DMS79 treated with DMSO at 0.1 percent for 48 hours (cell line): ENCODE data around the gene NIPAL4.

ENCODE experiments used
- DNase-seq: peaks from one replicate; lab custom pipeline; 2025; lab: John Stamatoyannopoulos, UW

Gene NIPAL4

DNA sequence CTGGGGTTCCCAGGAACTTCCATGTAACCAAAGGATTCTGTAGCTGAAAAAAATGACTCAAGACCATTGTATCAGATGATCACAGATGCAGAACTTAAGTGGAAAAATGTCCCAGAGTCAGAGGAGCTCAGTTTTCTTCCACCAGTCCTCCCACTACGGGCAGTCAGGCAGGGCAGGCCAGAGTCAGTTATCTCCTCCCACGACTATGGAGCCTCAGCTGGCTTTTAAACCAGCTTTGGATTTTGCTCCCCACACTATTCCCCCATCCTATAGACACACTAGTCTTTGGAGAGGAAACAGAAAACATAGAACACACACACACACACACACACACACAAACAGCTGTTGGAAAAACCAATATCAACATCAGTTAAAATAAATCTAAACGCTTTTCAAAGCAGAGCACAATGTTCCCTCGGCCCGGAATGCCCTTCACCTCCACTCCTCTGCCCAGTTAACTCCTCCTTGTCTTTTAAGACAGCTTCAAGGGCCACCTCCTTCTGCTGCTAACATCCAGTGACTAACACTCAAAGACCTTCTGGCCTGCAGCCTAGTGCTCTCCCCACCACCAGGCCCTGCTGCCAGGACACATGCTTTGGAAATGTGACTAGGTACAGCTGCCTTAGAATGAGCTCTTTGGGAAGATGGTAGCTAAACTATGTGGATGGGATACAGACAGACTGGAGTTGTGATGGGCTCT is 56.8 kb downstream of the NIPAL4 start:
- DNase-seq: no peak

GRCh38 chr5:157518963-157519362 is 59.0 kb downstream of the NIPAL4 start:
- DNase-seq: no peak

DNA sequence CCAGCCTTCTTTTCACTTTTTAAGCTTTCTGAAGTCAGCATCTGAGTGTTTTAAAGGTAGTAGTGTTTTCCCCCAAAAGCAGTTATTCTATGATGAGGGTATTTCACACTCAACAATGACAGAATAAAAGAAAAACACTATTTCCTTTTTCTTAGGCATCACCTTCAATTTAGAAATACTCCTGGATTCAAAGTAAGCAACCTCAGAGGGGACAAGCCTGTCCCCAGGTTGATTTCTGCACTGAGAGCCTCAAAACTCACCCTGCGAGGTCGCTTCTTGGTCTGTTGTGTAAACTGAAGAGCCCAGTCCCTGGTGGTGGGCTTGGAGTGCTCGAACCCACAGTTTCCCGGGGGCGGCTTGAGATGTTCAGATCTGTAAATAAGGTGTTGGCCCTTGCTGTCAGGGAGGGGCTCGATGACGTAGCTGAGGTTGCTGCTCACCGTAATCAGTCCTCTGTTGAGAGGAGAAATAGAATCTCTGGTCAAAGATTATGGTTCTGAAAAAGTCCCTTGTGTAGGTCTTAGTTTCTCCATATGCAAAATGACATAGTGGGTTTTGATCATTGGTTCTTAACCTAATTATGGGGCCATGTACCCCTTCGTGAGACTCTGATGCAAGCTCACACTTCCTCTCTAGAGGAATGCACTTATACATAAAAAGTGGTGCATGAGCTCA is 59.7 kb downstream of the NIPAL4 start:
- no peak for DNase-seq

DNA sequence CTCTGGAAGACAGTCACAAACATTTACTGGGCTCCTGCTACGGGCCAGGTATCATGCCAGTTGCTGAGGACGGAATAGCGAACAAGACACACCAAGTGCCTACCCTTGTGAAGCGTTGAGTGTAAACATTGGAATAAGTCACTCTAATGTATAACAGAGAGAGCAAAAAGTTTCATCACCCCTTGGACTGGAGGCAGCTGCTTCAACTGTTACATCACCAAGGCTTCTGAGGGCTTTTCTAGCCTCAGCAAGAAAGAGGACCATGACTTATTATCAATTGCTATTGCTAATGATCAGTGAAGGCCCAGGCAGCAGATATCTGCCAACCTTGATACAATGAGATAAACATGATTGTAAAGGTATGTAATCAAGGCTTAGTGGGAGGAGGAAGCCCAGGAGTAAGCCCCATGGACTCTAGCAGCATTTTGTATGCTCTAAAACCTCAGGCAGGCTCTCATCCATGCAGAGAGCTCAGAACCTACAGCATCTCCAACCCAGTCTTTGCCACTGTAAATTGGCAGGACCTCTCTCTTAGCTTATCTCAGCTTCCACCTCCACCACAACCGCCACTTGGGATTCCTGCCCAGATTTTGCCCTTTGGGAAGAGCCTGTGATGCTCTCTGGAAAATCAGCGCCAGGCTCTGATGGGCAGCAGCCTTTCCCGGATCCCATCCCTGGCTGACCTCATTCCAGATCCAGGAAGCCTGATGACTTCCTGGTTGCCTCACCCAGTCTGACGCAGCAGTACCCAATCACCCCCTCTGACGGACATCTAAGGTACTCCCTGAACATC is 61.1 kb downstream of the NIPAL4 start:
- no peak for DNase-seq

DNA sequence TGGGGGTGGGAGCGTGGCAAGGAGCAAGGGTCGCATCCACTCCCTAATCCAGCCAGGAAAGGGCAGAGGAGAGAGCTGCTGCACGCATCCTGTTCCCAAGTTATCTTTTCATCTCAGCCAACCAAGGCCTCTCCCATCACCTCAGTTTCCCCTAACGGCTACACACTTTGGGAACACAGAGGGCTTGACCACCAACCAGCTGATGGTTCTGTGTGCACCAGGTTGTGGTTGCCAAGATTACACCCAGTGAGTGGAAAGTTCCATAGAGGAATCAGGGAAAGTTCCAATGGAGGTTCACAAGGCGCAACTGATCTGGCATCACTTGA is 61.7 kb downstream of the NIPAL4 start:
- DNase-seq: no peak

- no peak for DNase-seq
These were observed 64.0 kb downstream of the NIPAL4 start for GRCh38 chr5:157523976-157524375.
